PC-3 (cell line): ENCODE data around the gene CHN1.

ENCODE experiments used
- EZH2 ChIP-seq: fragments of 300-600 bp; sonication (generic); IDR thresholded peaks from one replicate; pipeline ENCODE4 v1.6.1; 2017; ENCODE audit warnings: antibody characterized with exemption, mild to moderate bottlenecking, low read length; ENCODE audit not compliant: unreplicated experiment
- TF ChIP-seq, protein P1 (sequence below): fragments of 300-600 bp; sonication (generic); conservative IDR thresholded peaks from 2 replicates; pipeline ENCODE4 v1.5.1; 2017; ENCODE audit warnings: antibody characterized with exemption, low read depth, mild to moderate bottlenecking, low read length

DNA sequence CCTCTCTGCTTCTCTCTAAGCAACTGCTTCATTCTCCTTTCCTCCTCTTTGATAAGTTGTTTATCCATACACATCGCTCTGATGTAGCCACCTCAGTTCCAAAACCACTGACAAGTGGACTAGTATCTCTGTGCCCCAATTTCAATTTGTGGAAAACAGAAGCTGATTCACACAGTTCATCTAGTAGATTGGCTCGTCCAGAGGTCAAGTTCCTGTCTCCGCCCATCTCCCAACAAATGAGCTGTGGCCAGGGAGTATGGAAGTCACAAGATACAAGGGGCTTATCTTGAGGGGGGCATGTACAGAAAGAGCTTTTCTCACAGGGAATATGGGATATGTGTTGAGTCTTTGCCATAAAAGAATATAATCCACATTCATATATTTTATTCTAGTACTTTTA, 17.7 kb upstream of the CHN1 start:
- TF ChIP-seq, protein P1, sequence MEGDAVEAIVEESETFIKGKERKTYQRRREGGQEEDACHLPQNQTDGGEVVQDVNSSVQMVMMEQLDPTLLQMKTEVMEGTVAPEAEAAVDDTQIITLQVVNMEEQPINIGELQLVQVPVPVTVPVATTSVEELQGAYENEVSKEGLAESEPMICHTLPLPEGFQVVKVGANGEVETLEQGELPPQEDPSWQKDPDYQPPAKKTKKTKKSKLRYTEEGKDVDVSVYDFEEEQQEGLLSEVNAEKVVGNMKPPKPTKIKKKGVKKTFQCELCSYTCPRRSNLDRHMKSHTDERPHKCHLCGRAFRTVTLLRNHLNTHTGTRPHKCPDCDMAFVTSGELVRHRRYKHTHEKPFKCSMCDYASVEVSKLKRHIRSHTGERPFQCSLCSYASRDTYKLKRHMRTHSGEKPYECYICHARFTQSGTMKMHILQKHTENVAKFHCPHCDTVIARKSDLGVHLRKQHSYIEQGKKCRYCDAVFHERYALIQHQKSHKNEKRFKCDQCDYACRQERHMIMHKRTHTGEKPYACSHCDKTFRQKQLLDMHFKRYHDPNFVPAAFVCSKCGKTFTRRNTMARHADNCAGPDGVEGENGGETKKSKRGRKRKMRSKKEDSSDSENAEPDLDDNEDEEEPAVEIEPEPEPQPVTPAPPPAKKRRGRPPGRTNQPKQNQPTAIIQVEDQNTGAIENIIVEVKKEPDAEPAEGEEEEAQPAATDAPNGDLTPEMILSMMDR, result no peak
- no peak for TF ChIP-seq EZH2
